A549 (cell line): ENCODE data around the gene SLC39A13.

ENCODE experiments used
- FOSL2 ChIP-seq, 2 experiments: fragments of 450-650 bp in 1 of 2; fragments of >200 bp in 1 of 2; sonication (Bioruptor Twin) in 1 of 2; formaldehyde crosslinking; IDR thresholded peaks; 2 replicates each; pipeline versions ENCODE4 v1.5.0 to v1.6.1; 2016 to 2020; ENCODE audit warnings: mild to moderate bottlenecking in 1 of 2, moderate library complexity in 1 of 2
- POLR2AphosphoS2 ChIP-seq: conservative IDR thresholded peaks from 2 replicates; pipeline ENCODE4 v1.6.1; 2012; ENCODE audit warnings: low read length, improper control_type of control experiment, inconsistent platforms
- ZC3H11A ChIP-seq: fragments of 450-650 bp; IDR thresholded peaks from 2 replicates; pipeline ENCODE4 v1.6.1; 2014; ENCODE audit warnings: antibody characterized with exemption, mild to moderate bottlenecking
- TF ChIP-seq, protein P1 (sequence below): fragments of >200 bp; sonication (Bioruptor Twin); formaldehyde crosslinking; IDR thresholded peaks from 3 replicates; pipeline ENCODE4 v1.5.1; 2016
- TF ChIP-seq, protein P2 (sequence below): IDR thresholded peaks from 2 replicates; pipeline ENCODE4 v1.6.1; 2012
- TF ChIP-seq, protein P3 (sequence below): fragments of 150-350 bp; IDR thresholded peaks from 2 replicates; pipeline ENCODE4 v1.6.1; 2014; ENCODE audit warnings: low read depth, mild to moderate bottlenecking, low read length

DNA sequence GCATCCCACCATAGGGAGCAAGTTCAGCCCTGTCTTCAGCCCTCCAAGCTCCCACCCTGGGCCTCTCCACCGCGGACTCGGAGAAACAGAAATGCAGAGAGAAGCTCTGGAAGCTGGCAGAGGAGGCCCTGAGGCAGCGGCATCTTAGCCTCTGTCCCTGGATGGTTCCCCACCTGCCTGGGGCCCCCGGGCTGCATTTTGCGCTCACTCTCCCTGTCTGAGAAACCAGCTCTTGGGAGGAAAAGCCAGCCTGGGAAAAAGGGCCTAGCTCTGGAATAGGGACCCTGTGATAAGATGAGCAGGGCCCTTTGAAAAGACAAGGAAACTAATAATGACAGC is 18.0 kb upstream of the SLC39A13 start:
- TF ChIP-seq, protein P1, sequence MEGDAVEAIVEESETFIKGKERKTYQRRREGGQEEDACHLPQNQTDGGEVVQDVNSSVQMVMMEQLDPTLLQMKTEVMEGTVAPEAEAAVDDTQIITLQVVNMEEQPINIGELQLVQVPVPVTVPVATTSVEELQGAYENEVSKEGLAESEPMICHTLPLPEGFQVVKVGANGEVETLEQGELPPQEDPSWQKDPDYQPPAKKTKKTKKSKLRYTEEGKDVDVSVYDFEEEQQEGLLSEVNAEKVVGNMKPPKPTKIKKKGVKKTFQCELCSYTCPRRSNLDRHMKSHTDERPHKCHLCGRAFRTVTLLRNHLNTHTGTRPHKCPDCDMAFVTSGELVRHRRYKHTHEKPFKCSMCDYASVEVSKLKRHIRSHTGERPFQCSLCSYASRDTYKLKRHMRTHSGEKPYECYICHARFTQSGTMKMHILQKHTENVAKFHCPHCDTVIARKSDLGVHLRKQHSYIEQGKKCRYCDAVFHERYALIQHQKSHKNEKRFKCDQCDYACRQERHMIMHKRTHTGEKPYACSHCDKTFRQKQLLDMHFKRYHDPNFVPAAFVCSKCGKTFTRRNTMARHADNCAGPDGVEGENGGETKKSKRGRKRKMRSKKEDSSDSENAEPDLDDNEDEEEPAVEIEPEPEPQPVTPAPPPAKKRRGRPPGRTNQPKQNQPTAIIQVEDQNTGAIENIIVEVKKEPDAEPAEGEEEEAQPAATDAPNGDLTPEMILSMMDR = no peak
- TF ChIP-seq ZC3H11A (no peak), POLR2AphosphoS2 (no peak), FOSL2 (IDR thresholded peaks at IDR 0.05) (no peak), FOSL2 (CRISPR knock-in tag; IDR thresholded peaks at IDR 0.05) (no peak)
- TF ChIP-seq, protein P2, sequence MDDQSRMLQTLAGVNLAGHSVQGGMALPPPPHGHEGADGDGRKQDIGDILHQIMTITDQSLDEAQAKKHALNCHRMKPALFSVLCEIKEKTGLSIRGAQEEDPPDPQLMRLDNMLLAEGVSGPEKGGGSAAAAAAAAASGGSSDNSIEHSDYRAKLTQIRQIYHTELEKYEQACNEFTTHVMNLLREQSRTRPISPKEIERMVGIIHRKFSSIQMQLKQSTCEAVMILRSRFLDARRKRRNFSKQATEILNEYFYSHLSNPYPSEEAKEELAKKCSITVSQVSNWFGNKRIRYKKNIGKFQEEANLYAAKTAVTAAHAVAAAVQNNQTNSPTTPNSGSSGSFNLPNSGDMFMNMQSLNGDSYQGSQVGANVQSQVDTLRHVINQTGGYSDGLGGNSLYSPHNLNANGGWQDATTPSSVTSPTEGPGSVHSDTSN = no peak
- TF ChIP-seq, protein P3, sequence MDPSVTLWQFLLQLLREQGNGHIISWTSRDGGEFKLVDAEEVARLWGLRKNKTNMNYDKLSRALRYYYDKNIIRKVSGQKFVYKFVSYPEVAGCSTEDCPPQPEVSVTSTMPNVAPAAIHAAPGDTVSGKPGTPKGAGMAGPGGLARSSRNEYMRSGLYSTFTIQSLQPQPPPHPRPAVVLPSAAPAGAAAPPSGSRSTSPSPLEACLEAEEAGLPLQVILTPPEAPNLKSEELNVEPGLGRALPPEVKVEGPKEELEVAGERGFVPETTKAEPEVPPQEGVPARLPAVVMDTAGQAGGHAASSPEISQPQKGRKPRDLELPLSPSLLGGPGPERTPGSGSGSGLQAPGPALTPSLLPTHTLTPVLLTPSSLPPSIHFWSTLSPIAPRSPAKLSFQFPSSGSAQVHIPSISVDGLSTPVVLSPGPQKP = no peak
